D721Med (cell line): ENCODE measurements around the gene C3orf33.

ENCODE experiments used
- DNase-seq: peaks from one replicate; pipeline ENCODE4 v3.0.0; 2011; ENCODE audit warnings: low spot score; ENCODE audit not compliant: insufficient read length
- FAIRE-seq: peaks from 2 replicates; lab custom pipeline; 2011; peaks lifted over from hg19 to GRCh38; lab: Jason Lieb, UNC
- TF ChIP-seq, protein P1 (sequence below): IDR thresholded peaks from 2 replicates; pipeline ENCODE4 v1.5.1; 2012; ENCODE audit warnings: mild to moderate bottlenecking, control low read depth; ENCODE audit not compliant: insufficient read depth; ENCODE audit errors: missing control alignments

Gene C3orf33

GRCh38 chr3:155741101-155741500, 65.0 kb downstream of the C3orf33 start:
- FAIRE-seq (no peak), DNase-seq (no peak)
- TF ChIP-seq, protein P1, sequence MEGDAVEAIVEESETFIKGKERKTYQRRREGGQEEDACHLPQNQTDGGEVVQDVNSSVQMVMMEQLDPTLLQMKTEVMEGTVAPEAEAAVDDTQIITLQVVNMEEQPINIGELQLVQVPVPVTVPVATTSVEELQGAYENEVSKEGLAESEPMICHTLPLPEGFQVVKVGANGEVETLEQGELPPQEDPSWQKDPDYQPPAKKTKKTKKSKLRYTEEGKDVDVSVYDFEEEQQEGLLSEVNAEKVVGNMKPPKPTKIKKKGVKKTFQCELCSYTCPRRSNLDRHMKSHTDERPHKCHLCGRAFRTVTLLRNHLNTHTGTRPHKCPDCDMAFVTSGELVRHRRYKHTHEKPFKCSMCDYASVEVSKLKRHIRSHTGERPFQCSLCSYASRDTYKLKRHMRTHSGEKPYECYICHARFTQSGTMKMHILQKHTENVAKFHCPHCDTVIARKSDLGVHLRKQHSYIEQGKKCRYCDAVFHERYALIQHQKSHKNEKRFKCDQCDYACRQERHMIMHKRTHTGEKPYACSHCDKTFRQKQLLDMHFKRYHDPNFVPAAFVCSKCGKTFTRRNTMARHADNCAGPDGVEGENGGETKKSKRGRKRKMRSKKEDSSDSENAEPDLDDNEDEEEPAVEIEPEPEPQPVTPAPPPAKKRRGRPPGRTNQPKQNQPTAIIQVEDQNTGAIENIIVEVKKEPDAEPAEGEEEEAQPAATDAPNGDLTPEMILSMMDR, result no peak

GRCh38 chr3:155739154-155739553, 66.9 kb downstream of the C3orf33 start:
- FAIRE-seq (no peak), DNase-seq (no peak)
- TF ChIP-seq, protein P1, result no peak

GRCh38 chr3:155738580-155739076, 67.5 kb downstream of the C3orf33 start:
- FAIRE-seq (no peak), DNase-seq (no peak)
- TF ChIP-seq, protein P1, result no peak

GRCh38 chr3:155737844-155738460, 68.1 kb downstream of the C3orf33 start:
- TF ChIP-seq, protein P1, result no peak
- FAIRE-seq, result no peak

GRCh38 chr3:155736381-155736780, 69.7 kb downstream of the C3orf33 start:
- TF ChIP-seq, protein P1, result no peak
- DNase-seq, result no peak
- FAIRE-seq, result no peak

More at GRCh38 chr3:155737844-155738460, 68.1 kb downstream of the C3orf33 start:
- no peak for DNase-seq

- FAIRE-seq (no peak), DNase-seq (no peak)
- TF ChIP-seq, protein P1, result no peak
Measured at GRCh38 chr3:155730843-155731242, 75.2 kb downstream of the C3orf33 start.

GRCh38 chr3:155727836-155728235, 78.2 kb downstream of the C3orf33 start:
- DNase-seq, result no peak
- TF ChIP-seq, protein P1, result no peak
- FAIRE-seq, result no peak
